NCI-H1092 (cell line): Measurements from ENCODE around the gene SLC4A1AP.

Source experiments
- DNase-seq: peaks from one replicate; lab custom pipeline; 2025; lab: John Stamatoyannopoulos, UW

SLC4A1AP gene

GRCh38 chr2:27720004-27720551 is 56.4 kb downstream of the SLC4A1AP start:
- DNase-seq: no peak

GRCh38 chr2:27721335-27721734 is 57.6 kb downstream of the SLC4A1AP start:
- DNase-seq: no peak

GRCh38 chr2:27721884-27722485 is 58.3 kb downstream of the SLC4A1AP start:
- no peak for DNase-seq

GRCh38 chr2:27723372-27724144 is 59.9 kb downstream of the SLC4A1AP start:
- peak; percentile 10 for DNase-seq

- no peak for DNase-seq
These were observed 60.5 kb downstream of the SLC4A1AP start for GRCh38 chr2:27724191-27724590.

- no peak for DNase-seq
These were observed 61.4 kb downstream of the SLC4A1AP start for GRCh38 chr2:27724905-27725701.

- DNase-seq: no peak
These were observed 63.6 kb downstream of the SLC4A1AP start for GRCh38 chr2:27727257-27727656.

GRCh38 chr2:27728081-27728858 is 64.6 kb downstream of the SLC4A1AP start:
- DNase-seq: no peak

- DNase-seq: no peak
These were observed 65.5 kb downstream of the SLC4A1AP start for GRCh38 chr2:27729198-27729597.

GRCh38 chr2:27729614-27730013 is 65.9 kb downstream of the SLC4A1AP start:
- DNase-seq: no peak

- DNase-seq: no peak
These were observed 66.6 kb downstream of the SLC4A1AP start for GRCh38 chr2:27730261-27730662.

GRCh38 chr2:27730980-27731691 is 67.4 kb downstream of the SLC4A1AP start:
- DNase-seq: no peak

GRCh38 chr2:27734305-27734704 is 70.6 kb downstream of the SLC4A1AP start:
- DNase-seq: no peak

GRCh38 chr2:27735263-27735904 is 71.7 kb downstream of the SLC4A1AP start:
- no peak for DNase-seq

GRCh38 chr2:27736031-27736889 is 72.6 kb downstream of the SLC4A1AP start:
- no peak for DNase-seq

GRCh38 chr2:27736890-27737204 is 73.2 kb downstream of the SLC4A1AP start:
- no peak for DNase-seq

- no peak for DNase-seq
These were observed 74.1 kb downstream of the SLC4A1AP start for GRCh38 chr2:27737676-27738348.

- no peak for DNase-seq
These were observed 74.8 kb downstream of the SLC4A1AP start for GRCh38 chr2:27738349-27739057.

- no peak for DNase-seq
These were observed 75.3 kb downstream of the SLC4A1AP start for GRCh38 chr2:27739058-27739373.
